Measurements from ENCODE around the gene ID3. TPM values are rescaled to one million over a fixed set of nuclear protein-coding genes. Genes with fewer than 3 reads are reported as not detected.

Gene ID3
- total and polyA plus RNA-seq, 9 of the 15 experiments (the other 6 are each of a cell fraction or from before 2014, with no cell fraction given) = 6.8 to 59.8 (median 23.5) TPM

GRCh38 chr1:23594149-23594907 lies 35.0 kb upstream of the ID3 start (continued):
- TF ChIP-seq, protein P1, sequence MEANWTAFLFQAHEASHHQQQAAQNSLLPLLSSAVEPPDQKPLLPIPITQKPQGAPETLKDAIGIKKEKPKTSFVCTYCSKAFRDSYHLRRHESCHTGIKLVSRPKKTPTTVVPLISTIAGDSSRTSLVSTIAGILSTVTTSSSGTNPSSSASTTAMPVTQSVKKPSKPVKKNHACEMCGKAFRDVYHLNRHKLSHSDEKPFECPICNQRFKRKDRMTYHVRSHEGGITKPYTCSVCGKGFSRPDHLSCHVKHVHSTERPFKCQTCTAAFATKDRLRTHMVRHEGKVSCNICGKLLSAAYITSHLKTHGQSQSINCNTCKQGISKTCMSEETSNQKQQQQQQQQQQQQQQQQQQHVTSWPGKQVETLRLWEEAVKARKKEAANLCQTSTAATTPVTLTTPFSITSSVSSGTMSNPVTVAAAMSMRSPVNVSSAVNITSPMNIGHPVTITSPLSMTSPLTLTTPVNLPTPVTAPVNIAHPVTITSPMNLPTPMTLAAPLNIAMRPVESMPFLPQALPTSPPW (CRISPR knock-in tag; IDR thresholded peaks at IDR 0.05) = no peak
- TF ChIP-seq ZBTB8A (IDR thresholded peaks at IDR 0.05; ENCODE audit: partially characterized antibody) = no peak
- TF ChIP-seq, protein P2, sequence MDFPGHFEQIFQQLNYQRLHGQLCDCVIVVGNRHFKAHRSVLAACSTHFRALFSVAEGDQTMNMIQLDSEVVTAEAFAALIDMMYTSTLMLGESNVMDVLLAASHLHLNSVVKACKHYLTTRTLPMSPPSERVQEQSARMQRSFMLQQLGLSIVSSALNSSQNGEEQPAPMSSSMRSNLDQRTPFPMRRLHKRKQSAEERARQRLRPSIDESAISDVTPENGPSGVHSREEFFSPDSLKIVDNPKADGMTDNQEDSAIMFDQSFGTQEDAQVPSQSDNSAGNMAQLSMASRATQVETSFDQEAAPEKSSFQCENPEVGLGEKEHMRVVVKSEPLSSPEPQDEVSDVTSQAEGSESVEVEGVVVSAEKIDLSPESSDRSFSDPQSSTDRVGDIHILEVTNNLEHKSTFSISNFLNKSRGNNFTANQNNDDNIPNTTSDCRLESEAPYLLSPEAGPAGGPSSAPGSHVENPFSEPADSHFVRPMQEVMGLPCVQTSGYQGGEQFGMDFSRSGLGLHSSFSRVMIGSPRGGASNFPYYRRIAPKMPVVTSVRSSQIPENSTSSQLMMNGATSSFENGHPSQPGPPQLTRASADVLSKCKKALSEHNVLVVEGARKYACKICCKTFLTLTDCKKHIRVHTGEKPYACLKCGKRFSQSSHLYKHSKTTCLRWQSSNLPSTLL (IDR thresholded peaks at IDR 0.05) = no peak
- TF ChIP-seq ZNF347 (CRISPR knock-in tag; IDR thresholded peaks at IDR 0.05; ENCODE audit: low read depth) = no peak
- TF ChIP-seq, protein P3, sequence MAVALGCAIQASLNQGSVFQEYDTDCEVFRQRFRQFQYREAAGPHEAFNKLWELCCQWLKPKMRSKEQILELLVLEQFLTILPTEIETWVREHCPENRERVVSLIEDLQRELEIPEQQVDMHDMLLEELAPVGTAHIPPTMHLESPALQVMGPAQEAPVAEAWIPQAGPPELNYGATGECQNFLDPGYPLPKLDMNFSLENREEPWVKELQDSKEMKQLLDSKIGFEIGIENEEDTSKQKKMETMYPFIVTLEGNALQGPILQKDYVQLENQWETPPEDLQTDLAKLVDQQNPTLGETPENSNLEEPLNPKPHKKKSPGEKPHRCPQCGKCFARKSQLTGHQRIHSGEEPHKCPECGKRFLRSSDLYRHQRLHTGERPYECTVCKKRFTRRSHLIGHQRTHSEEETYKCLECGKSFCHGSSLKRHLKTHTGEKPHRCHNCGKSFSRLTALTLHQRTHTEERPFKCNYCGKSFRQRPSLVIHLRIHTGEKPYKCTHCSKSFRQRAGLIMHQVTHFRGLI (CRISPR knock-in tag; IDR thresholded peaks at IDR 0.05) = no peak
- TF ChIP-seq BRCA1 (IDR thresholded peaks at IDR 0.05) = no peak
- TF ChIP-seq BRCA1 (CRISPR knock-in tag; IDR thresholded peaks at IDR 0.05) = no peak
- TF ChIP-seq, protein P4, sequence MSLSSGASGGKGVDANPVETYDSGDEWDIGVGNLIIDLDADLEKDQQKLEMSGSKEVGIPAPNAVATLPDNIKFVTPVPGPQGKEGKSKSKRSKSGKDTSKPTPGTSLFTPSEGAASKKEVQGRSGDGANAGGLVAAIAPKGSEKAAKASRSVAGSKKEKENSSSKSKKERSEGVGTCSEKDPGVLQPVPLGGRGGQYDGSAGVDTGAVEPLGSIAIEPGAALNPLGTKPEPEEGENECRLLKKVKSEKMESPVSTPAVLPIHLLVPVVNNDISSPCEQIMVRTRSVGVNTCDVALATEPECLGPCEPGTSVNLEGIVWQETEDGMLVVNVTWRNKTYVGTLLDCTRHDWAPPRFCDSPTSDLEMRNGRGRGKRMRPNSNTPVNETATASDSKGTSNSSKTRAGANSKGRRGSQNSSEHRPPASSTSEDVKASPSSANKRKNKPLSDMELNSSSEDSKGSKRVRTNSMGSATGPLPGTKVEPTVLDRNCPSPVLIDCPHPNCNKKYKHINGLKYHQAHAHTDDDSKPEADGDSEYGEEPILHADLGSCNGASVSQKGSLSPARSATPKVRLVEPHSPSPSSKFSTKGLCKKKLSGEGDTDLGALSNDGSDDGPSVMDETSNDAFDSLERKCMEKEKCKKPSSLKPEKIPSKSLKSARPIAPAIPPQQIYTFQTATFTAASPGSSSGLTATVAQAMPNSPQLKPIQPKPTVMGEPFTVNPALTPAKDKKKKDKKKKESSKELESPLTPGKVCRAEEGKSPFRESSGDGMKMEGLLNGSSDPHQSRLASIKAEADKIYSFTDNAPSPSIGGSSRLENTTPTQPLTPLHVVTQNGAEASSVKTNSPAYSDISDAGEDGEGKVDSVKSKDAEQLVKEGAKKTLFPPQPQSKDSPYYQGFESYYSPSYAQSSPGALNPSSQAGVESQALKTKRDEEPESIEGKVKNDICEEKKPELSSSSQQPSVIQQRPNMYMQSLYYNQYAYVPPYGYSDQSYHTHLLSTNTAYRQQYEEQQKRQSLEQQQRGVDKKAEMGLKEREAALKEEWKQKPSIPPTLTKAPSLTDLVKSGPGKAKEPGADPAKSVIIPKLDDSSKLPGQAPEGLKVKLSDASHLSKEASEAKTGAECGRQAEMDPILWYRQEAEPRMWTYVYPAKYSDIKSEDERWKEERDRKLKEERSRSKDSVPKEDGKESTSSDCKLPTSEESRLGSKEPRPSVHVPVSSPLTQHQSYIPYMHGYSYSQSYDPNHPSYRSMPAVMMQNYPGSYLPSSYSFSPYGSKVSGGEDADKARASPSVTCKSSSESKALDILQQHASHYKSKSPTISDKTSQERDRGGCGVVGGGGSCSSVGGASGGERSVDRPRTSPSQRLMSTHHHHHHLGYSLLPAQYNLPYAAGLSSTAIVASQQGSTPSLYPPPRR (CRISPR knock-in tag; IDR thresholded peaks at IDR 0.05; ENCODE audit: borderline replicate concordance) = no peak
- TF ChIP-seq, protein P5, sequence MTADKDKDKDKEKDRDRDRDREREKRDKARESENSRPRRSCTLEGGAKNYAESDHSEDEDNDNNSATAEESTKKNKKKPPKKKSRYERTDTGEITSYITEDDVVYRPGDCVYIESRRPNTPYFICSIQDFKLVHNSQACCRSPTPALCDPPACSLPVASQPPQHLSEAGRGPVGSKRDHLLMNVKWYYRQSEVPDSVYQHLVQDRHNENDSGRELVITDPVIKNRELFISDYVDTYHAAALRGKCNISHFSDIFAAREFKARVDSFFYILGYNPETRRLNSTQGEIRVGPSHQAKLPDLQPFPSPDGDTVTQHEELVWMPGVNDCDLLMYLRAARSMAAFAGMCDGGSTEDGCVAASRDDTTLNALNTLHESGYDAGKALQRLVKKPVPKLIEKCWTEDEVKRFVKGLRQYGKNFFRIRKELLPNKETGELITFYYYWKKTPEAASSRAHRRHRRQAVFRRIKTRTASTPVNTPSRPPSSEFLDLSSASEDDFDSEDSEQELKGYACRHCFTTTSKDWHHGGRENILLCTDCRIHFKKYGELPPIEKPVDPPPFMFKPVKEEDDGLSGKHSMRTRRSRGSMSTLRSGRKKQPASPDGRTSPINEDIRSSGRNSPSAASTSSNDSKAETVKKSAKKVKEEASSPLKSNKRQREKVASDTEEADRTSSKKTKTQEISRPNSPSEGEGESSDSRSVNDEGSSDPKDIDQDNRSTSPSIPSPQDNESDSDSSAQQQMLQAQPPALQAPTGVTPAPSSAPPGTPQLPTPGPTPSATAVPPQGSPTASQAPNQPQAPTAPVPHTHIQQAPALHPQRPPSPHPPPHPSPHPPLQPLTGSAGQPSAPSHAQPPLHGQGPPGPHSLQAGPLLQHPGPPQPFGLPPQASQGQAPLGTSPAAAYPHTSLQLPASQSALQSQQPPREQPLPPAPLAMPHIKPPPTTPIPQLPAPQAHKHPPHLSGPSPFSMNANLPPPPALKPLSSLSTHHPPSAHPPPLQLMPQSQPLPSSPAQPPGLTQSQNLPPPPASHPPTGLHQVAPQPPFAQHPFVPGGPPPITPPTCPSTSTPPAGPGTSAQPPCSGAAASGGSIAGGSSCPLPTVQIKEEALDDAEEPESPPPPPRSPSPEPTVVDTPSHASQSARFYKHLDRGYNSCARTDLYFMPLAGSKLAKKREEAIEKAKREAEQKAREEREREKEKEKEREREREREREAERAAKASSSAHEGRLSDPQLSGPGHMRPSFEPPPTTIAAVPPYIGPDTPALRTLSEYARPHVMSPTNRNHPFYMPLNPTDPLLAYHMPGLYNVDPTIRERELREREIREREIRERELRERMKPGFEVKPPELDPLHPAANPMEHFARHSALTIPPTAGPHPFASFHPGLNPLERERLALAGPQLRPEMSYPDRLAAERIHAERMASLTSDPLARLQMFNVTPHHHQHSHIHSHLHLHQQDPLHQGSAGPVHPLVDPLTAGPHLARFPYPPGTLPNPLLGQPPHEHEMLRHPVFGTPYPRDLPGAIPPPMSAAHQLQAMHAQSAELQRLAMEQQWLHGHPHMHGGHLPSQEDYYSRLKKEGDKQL (CRISPR knock-in tag; IDR thresholded peaks at IDR 0.05; ENCODE audit: borderline replicate concordance) = no peak
